ENCODE data around the gene PKN2.
"Not testable (repeated sequence)": the region's sequence is repeated elsewhere in the genome, so short reads cannot be mapped to it uniquely, and the experiment has no call there.

PKN2 gene

GRCh38 chr1:88680471-88680870 lies 3.6 kb upstream of the PKN2 start:
- DNase-seq: no peak

DNA sequence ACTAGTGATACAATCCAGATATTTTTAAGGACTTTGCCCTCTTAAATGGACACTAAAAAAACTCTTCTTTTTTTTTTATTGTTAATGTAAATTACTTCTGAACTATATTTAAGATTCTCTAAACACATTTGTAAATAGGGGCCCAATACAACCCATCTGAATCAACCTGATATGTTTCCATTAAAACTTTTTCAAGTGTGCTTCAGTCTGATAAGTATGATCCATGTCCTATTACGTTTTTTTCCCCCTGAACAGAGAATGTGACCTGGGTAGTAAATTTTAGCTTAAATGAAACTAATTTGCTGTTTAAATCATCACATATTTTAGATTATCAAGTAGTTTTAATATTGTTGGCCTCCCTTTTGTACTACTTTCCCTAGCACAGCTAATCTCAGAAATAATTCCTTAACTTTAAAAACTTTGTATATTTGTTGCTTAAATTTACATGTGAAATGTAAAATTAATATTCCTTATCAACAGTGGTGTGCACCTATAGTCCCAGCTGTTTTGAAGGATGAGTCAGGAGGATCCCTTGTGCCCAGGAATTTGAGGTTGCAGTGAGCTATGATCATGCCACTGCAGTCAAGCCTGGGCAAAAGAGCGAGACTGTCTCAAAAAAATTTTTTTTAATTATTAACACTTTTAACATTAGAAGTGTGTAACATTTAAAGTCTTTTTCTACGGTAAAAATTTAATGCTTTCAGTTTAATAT lies 3.0 kb upstream of the PKN2 start:
- no peak for DNase-seq

DNA sequence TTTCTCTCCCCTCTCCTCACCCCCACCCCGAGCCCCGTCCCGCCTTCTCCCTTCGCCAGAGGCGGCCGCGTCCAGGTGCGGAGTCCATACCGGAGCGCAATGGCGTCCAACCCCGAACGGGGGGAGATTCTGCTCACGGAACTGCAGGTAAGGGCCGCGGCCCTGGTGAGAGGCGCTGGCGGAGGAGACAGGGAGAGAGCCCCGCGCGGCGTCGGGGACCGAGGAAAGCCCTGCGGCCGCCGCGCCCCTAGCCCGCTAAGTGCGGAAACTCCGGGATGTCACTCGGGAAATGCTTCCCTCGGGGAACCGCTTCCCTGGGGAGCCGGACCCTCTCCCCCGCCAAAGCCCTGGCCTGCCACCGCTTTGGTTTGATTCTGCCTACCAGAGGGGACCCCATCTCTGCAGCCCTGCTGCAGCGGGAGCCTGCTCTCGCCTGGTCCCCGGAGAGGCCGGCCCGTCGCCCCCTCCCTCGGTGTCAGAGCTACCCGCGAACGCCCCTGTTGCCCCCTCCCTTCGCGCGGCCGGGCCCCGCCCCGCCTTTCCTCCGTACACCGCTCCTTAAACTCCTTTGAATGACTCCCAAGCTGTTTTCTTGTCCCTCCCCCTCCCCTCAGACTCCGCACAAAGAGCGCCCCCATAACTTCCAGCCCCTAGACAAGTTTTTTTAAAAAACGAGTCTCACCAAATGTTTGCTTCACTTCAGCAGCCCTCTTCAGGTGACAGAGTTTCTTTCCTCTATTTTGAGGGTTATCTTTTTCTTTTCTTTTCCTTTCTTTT lies 597 bp downstream of the PKN2 start:
- peak; percentile 71 for DNase-seq

GRCh38 chr1:88685259-88685620 lies 1.2 kb downstream of the PKN2 start:
- no peak for DNase-seq

GRCh38 chr1:88691540-88691939 lies 7.5 kb downstream of the PKN2 start:
- no peak for DNase-seq

DNA sequence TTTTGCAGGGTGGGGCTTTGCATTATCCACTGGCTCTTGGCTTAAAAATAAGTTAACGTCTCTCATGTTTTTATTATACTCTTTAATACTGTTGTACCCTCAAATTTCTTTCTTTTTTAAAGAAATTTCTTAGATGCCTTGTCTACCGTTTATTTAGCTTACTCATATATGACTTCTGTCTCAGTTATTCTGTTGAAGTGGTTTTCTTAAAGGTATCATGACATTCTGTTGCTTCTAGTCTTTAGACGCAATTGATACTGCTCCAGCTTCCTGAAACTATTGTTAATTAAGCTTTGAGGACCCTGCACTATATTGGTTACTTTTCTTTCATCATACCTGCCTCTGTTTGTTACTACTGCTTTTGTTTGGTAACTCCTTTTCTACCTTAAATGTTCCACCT lies 11.7 kb downstream of the PKN2 start:
- no peak for DNase-seq

GRCh38 chr1:88697503-88697902 lies 13.4 kb downstream of the PKN2 start:
- DNase-seq: no peak

DNA sequence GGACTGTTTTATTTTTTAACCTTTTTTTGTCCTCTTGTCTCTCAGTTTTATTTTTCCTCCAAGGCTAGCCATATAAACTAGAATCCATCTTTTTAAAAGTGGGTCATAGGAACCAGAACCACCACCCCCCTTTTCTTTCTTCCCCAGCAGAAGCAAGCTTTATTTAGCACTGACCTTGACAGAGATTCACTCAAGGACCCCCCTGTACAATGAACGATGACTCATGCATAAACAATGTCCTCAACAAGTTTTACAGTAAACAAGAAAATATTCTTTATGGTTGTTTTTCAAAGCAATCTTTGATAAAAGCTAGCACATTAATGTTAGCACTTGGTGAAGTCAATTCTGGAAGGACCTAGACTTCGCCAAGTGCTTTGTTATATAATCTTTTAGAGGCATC lies 14.1 kb downstream of the PKN2 start:
- DNase-seq: no peak

- no peak for DNase-seq
Measured at GRCh38 chr1:88698764-88699163, 14.7 kb downstream of the PKN2 start.

DNA sequence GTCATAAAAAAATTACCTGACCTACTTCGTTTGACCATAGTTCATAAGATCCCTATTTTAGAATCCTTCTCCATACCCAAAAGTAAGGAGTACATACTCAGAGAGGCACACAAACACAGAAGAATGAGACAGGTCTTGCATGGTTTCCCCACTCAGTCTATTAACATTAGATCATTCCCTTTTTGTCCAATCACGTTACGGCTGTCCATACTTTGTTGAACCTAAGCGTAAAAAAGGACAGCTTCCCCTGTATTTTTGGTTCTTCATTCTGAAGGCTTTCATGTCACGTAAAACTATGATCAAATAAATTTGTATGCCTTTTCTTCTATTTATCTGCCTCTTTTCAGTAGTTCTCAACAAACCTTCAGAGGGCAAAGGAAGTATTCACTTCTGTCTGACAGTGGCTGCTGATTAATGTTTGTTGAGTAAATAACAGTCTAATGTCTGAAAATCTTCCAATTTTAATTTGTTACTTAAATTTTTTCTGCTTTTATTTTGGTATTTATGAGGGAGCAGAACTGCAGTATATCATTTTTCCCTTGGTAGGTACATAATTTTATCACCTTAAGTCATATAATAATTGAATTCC lies 16.4 kb downstream of the PKN2 start:
- DNase-seq: no peak

DNA sequence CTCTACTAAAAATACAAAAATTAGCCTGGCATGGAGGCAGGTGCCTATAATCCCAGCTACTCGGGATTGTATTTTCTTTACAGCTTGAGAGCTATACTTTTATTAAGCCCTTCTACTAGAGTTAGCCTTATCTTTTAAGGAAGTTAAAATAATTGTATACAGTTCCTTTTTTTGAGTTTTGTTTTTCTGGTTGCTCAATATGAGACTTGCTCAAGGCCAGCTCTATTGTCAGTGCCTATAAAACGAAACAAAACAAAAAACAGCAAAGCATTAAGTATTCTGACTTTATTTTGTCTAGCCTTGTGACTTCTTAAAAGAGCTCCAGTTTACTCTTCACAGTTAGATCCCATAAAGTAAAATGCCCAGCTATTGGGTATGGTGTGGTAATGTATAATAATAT lies 17.2 kb downstream of the PKN2 start:
- DNase-seq: no peak

DNA sequence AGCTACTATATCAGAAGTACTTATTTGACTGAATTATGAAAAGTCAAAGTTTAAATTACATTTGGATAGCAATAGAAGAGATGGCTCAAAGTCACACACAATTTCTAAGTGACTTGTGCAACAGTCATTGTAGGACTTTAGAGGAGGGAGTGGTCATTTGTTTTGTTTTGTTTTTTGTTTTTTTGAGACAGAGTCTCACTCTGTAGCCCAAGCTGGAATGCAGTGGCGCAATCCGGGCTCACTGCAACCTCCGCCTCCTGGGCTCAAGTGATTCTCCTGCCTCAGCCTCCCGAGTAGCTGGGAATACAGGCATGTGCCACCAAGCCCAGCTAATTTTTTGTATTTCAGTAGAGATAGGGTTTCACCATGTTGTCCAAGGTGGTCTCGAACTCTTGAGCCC lies 17.7 kb downstream of the PKN2 start:
- not testable (repeated sequence) for DNase-seq

DNA sequence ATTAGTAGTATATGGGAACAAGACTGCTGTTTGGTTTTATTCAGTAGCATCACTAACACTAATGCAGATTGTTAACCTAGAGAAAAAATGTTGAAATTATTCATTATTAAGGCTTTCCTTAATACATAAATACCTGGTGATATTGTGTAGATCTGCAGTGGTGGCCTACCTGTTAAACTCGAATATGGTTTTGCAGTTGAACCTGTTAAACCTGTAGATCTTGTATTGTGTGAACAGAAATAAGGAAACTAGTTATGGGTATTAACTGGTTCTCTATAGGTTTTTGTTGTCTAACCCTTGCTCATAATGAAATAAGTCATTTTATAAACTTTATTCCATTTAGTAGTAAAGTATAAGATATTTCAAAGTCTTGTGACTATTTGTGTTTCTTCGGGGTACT lies 23.9 kb downstream of the PKN2 start:
- no peak for DNase-seq

- DNase-seq: not testable (repeated sequence)
Measured at GRCh38 chr1:88712907-88713306, 28.8 kb downstream of the PKN2 start.

- not testable (repeated sequence) for DNase-seq
Measured at GRCh38 chr1:88716571-88716970, 32.5 kb downstream of the PKN2 start.

- no peak for DNase-seq
Measured at GRCh38 chr1:88722492-88722891, 38.4 kb downstream of the PKN2 start.

DNA sequence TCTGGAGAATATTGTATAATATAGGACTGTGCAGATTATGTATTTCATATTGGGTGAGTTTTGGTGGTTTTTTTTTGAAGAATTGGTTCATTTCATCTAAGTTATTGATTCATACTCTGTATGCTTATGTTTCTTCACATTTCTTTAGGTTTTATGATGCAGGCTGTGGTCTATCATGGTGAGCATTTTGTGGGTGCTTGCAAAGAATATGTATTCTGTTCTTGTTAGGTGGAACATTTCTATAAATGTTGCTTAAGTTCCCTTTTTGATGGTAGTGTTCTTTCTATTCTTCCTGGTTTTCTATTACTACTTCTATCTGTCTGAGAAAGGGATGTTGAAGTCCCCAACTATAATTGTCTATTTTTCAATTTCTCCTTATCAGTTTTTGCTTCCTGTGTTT lies 42.6 kb downstream of the PKN2 start:
- no peak for DNase-seq

GRCh38 chr1:88727205-88727604 lies 43.1 kb downstream of the PKN2 start:
- no peak for DNase-seq

DNA sequence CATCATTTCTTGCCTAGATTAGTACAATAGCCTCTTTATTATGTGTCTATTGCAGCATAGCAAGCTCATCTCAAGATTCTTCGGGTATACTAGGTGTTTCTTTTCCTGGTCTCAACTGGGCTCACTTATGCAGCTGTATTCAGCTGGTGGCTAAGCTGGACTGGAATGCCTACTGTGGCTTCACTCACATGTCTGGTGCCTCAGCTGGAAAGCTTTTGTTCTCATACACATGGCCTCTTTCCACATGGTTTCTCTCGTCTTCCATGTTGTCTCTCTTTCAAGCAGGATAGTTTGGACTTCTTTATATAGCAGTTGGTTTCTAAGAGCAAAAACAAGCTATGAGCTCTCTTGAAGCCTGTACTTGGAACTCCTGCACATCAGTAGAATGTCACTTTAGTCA lies 45.2 kb downstream of the PKN2 start:
- no peak for DNase-seq

- no peak for DNase-seq
Measured at GRCh38 chr1:88730132-88730675, 46.1 kb downstream of the PKN2 start.

DNA sequence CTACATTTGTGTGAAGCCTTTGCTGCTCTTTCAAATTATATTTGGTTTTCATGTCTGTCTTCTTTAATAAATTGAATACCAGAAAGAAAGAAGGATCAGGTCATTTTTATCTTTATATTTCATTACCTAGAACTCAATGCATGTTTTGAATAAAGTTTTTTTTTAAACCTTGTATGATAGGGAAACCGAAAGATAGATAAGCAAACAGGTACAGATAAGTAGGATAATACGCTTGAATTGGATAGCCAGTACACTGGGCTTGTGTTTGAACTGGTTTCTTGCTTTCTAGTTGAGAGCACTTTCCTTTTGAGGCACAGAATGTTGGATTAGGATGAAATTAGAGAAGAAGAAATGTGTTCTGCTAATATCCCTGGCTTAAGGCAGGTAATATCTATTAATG lies 46.9 kb downstream of the PKN2 start:
- DNase-seq: no peak

- peak; percentile 72 for DNase-seq
Measured at GRCh38 chr1:88731475-88732269, 47.6 kb downstream of the PKN2 start.

- no peak for DNase-seq
Measured at GRCh38 chr1:88735382-88735781, 51.3 kb downstream of the PKN2 start.
